GM19452 (cell line): ENCODE results near the gene SIM1.

Source experiments
- ATAC-seq: cut with Tn5 transposase; IDR thresholded peaks from one replicate; pipeline ENCODE4 v1.9.1; 2021; ENCODE audit not compliant: unreplicated experiment

SIM1 gene

DNA sequence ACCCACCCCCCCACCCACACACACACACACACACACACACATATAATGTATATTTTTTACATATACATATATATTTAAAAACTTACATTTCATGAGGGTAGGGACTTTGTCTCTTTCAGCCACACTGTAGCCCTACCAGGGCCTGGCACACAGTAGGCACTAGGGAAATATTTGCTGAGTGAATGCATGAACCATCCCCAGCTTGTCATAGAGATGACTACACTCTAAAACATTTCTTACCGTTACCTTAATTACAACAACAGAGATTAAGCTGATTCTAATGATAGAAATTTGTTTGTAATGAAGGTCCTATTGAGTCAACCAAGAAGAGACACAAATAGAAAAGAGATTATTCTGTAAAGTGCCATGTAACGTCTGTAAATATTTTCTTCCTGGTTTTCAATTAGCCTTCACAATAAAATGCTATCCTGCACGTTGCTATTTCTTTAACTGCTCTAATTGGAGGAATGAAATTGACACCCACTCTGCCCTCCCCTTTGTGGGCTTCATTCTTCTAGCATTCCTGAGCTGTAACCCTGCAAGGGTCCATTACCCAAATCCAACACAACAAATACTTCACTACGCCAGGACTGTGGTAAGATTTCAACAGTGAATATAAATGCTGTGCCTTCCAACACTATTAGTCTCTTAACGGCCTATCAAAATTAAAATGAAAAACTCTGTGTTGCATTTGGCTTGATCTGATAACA, 30.8 kb downstream of the SIM1 start:
- ATAC-seq = no peak

GRCh38 chr6:100432136-100432535, 32.6 kb downstream of the SIM1 start:
- ATAC-seq = no peak

GRCh38 chr6:100430962-100431361, 33.8 kb downstream of the SIM1 start:
- no peak for ATAC-seq

GRCh38 chr6:100427452-100427851, 37.3 kb downstream of the SIM1 start:
- ATAC-seq = no peak

DNA sequence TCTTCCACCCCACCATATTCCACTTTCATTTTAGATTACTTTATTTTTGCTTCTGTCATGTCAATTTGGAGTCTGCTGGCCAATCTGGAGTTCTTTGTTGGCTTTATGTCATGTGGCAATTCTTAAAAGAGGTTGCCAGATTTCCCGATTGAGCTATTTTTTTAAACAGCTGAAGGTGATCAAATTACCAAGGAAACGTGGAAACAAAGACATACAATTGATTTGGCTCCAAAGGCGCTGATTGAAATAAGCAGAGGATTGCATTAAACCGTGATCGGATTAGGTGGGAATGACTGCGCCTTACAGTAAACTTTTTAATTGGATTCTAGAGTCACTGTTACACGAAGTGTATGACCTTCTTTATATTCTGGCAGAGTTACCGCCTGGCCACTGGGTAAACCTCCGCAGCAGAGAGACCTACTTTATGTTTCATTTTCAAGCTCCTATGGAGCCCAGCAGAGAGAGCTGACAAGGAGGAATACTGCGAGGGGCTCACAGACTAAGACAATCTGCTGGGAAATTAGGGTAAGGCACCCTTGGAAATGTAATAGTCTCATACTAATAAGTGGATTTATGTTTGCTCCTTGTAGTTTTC, 37.9 kb downstream of the SIM1 start:
- no peak for ATAC-seq

DNA sequence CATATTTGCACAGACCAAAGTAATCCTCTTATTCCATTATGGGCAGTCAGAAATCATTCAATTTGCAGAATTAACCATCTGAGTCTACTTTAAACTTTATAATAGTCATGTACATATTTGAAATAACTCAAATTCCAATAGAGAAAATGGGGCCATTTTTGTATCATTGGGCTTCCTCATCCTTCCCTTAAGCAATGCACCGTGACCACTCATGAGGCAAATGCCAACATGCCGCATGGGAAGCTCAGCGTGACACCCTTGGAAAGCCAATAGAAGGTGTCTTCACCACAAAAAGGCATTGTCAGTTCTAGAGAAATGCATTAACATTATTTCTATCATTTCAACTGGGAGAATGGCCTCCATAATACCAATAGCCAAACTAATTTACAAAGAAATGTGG, 38.5 kb downstream of the SIM1 start:
- ATAC-seq = no peak

DNA sequence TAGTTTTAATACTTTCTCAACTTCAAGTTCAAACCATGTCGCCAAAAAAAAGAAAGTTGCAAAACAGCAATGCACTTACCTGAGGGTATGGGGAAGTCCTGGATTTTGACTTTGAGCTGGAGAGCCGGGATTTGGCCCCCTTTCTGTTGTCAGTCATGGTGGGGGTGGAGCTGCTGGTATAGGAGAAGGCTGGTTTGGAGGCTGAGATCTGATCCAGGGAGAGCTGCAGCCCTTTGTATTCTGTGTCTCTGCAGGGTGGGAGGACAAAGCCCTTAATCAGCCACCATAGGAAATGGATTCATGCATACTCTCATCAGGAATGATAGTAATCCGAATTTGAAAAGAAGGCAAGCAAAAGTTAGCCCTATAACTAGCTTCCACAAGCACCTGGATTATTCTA, 44.0 kb downstream of the SIM1 start:
- ATAC-seq = no peak

- ATAC-seq = no peak
Measured at GRCh38 chr6:100417036-100417435, 47.7 kb downstream of the SIM1 start.

GRCh38 chr6:100415768-100416167, 49.0 kb downstream of the SIM1 start:
- no peak for ATAC-seq

- ATAC-seq = no peak
Measured at GRCh38 chr6:100412872-100413271, 51.8 kb downstream of the SIM1 start.

- ATAC-seq = no peak
Measured at GRCh38 chr6:100404051-100404450, 60.7 kb downstream of the SIM1 start.

DNA sequence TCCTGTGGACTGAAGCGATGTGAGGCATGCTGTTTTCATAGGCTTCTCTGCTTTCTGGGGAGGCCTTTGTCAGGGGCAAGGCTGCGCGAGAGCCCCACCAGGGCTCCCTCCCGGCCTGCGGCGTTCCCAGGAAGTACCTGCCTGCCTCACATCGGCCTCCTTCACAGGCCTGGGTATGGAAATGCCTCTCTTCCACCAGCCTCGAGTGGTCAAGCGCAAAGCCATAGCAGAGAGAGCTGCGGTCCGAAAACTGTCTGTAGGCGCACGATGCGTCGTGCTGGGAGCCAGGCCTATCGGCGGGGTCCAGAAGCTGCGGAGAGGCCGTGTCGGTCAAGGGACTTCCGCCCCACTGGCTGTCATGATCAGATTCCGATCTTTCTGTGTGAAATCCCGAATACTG, 71.2 kb downstream of the SIM1 start:
- ATAC-seq = no peak

GRCh38 chr6:100392423-100392822, 72.3 kb downstream of the SIM1 start:
- ATAC-seq = no peak

DNA sequence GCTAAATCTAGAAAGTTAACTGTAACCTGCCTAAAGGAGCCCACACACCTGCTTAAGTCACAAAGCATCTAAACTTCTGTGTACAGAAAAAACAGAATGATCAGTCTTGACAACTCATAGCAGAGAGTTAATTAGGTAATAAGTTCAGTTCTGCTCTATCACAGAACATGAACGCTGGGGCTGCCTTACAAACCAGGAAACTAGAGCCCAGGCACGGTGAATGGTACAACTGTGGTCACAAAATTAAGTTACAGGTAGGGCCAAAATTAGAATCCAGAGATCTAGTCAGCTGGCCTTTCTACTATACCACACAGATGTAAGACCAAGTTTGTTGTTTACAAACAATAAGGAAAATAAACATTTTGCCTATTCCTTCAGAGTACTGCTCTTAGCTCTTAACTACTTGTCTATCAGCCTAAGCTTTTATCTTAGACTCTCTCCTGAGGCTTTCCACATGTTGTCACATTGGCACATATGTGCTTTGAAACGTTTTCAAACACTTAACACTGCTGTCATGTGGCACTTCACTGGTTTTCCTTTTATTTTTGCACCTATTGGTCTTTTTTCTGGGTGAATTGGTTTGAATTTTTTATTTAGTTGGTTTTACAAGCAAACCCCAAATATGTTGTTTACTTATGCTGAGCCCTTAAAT, 75.7 kb downstream of the SIM1 start:
- no peak for ATAC-seq

GRCh38 chr6:100382767-100383195, 81.9 kb downstream of the SIM1 start:
- no peak for ATAC-seq

- ATAC-seq = no peak
Measured at GRCh38 chr6:100382031-100382430, 82.7 kb downstream of the SIM1 start.

- ATAC-seq = no peak
Measured at GRCh38 chr6:100381111-100381510, 83.6 kb downstream of the SIM1 start.

DNA sequence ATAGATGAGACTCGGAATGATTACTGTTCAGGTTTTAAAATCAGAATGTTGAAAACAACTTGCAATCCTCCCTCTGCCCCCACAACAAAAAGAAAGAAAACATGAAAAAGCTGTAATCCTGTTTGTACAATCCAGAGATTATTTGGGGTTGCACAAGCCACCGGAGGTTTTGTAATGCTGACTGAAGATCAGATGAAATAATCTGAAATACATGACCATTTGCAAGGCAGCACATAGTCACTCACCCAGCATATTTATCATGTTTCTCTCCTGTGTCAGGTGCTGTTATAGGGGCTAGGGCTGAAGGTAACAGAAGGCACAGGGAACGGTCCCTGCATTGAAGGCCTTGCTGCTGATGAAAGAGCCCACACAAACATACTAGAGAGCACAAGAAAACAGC, 85.3 kb downstream of the SIM1 start:
- ATAC-seq = no peak

DNA sequence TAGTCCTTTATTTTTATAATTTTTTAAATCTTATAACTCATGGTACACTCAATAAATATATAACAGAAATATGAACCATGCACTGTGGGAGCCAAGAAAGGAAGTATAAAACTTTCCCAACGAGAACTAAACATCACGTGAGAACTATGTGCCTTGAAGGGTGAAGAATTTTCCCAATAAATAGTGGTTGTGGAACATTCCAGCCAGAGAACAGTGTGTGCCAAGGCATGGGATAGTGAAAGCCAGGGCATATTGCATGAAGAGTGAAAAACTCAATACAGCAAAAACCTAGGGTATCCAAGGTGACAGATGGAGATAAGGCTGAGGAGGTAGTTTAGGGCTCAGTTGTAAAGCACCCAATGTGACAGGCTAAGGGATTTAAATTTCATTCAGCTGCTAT, 86.1 kb downstream of the SIM1 start:
- ATAC-seq = no peak

GRCh38 chr6:100376103-100376502, 88.6 kb downstream of the SIM1 start:
- no peak for ATAC-seq

- no peak for ATAC-seq
Measured at GRCh38 chr6:100372326-100373091, 92.2 kb downstream of the SIM1 start.

DNA sequence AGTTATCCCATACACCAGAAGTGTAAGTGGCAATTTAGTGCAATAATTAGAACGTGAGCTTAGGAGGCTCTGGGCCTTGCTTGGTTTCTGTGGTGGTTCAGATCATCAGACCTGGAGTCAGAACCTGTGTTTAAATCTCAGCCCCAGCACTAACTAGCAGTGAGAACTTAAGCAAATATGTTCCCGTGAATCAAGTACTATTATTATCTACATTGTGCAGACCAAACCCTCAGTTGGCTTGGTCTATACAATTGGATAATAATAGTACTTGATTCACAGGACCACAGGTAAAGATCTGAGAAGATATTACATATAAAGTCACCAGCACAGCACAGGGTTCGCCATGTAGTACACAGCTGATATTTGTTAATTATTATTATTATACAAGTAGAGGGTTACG, 93.1 kb downstream of the SIM1 start:
- ATAC-seq = no peak
